Measurements from ENCODE around the gene C6orf62. TPM values are rescaled to one million over a fixed set of nuclear protein-coding genes. Genes with fewer than 3 reads are reported as not detected.

Gene C6orf62
- polyA plus RNA-seq, 3 donors = 45.5 to 78.8 (median 55.4) TPM

DNA sequence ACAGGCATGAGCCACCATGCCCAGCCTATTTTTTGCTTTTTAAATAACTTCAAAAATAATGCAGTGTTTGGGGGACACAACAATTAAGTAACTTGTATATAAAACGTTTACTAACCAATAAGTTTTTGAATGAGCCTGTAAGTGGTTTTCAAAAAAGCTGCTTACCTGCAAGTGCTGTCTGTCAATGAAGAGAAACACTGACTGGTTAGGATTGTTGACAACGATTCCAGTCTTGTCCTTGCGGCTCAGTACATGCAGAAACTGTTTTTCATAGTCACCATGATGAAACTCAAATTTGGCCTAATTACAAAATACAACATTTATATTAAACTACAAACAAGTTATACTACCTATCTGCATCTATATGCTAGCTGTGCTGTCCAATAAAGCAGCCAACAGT lies 10.3 kb downstream of the C6orf62 start:
- Histone ChIP-seq H3K4me2 (replicated peaks; ENCODE audit: extremely low read depth, low read length, poor library complexity, severe bottlenecking) (no peak overlapping the region), H4K20me1 (ENCODE audit: insufficient read depth, low read length) (peaks cover 100% of the 10 kb centered on the region), H3K79me2 (ENCODE audit: insufficient read depth, low read length) (peaks cover 76% of the 10 kb centered on the region), H3K36me3 (replicated peaks in 1 of 2; ENCODE audit: control insufficient read depth in 1 of 2, insufficient read depth in 2 of 2, low read length in 2 of 2) (peaks cover 98 to 100% of the 10 kb centered on the region in 2 donors), H3K27ac (ENCODE audit: low read depth in 1 of 2, low read length in 2 of 2) (peak overlapping the region in 1 of 2 donors; percentile 2), H3K27me3 (ENCODE audit: control insufficient read depth in 2 of 2, insufficient read depth in 2 of 2, low read length in 2 of 2) (no peaks in the 10 kb centered on the region), H3K9ac (ENCODE audit: insufficient read depth, low read length, poor library complexity, severe bottlenecking) (no peak overlapping the region), H3K4me3 (replicated peaks in 1 of 3; ENCODE audit: low read depth in 2 of 3, low read length in 3 of 3) (no peak overlapping the region), H3K9me3 (replicated peaks in 1 of 2; ENCODE audit: control insufficient read depth in 1 of 2, insufficient read depth in 1 of 2, low read length in 2 of 2) (no peaks in the 10 kb centered on the region), H2AFZ (ENCODE audit: insufficient read depth, low read depth, low read length, poor library complexity, severe bottlenecking) (no peak overlapping the region), H3K4me1 (ENCODE audit: control insufficient read depth in 1 of 2, insufficient read depth in 2 of 2, low read length in 2 of 2) (peaks cover under 1 to 6% of the 10 kb centered on the region in 2 donors)
- intact Hi-C loops (cut with micrococcal nuclease) = no loop called here
- TF ChIP-seq, protein P1, sequence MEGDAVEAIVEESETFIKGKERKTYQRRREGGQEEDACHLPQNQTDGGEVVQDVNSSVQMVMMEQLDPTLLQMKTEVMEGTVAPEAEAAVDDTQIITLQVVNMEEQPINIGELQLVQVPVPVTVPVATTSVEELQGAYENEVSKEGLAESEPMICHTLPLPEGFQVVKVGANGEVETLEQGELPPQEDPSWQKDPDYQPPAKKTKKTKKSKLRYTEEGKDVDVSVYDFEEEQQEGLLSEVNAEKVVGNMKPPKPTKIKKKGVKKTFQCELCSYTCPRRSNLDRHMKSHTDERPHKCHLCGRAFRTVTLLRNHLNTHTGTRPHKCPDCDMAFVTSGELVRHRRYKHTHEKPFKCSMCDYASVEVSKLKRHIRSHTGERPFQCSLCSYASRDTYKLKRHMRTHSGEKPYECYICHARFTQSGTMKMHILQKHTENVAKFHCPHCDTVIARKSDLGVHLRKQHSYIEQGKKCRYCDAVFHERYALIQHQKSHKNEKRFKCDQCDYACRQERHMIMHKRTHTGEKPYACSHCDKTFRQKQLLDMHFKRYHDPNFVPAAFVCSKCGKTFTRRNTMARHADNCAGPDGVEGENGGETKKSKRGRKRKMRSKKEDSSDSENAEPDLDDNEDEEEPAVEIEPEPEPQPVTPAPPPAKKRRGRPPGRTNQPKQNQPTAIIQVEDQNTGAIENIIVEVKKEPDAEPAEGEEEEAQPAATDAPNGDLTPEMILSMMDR (IDR thresholded peaks at IDR 0.05) = no peak
- Mint-ChIP-seq H3K4me1 (peaks cover 18% of the 10 kb centered on the region), H3K9me3 (no peaks in the 10 kb centered on the region), H3K4me3 (no peak overlapping the region), H3K36me3 (peaks cover 82 to 90% of the 10 kb centered on the region in 2 donors), H3K27me3 (ENCODE audit: low read depth in 3 of 3) (peaks cover 0 to 3% (median 0%) of the 10 kb centered on the region in 3 donors), H3K27ac (no peak overlapping the region)
- no CpG with 5 or more reads among the region's 3 CpGs for WGBS (ENCODE audit: insufficient coverage)
- no peak for DNase-seq

DNA sequence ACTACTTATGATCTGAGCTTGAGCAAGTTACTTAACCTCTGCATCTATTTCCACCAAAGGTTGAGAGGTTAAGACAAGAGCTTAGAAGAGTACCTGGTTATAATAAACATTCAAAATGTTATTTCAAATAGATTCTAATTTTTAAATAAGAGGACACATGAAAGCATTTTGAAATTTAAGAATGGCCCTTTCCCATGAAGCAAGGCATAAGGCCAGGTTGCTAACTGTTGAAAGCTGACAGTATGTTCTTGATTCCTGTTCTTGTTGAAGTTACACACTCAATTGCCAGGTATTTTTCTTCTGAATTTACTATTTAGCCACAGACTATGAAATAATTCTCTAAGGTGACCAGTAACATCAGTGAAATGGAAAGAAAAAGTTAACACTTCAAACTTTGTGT lies 14.5 kb downstream of the C6orf62 start:
- H3K27me3 ChIP-seq (ENCODE audit: control insufficient read depth in 2 of 2, insufficient read depth in 2 of 2, low read length in 2 of 2) = no peaks in the 10 kb centered on the region
- peaks cover 21% of the 10 kb centered on the region for H3K4me1 Mint-ChIP-seq
- H4K20me1 ChIP-seq (ENCODE audit: insufficient read depth, low read length) = peaks cover 89% of the 10 kb centered on the region
- peaks cover 0 to 2% (median 0%) of the 10 kb centered on the region in 3 donors for H3K27me3 Mint-ChIP-seq (ENCODE audit: low read depth in 3 of 3)
- H3K9me3 Mint-ChIP-seq = no peaks in the 10 kb centered on the region
- no peak overlapping the region for H3K4me3 Mint-ChIP-seq
- intact Hi-C loops (cut with micrococcal nuclease) = no loop called here
- no peak overlapping the region for H3K4me3 ChIP-seq (replicated peaks in 1 of 3; ENCODE audit: low read depth in 2 of 3, low read length in 3 of 3)
- peaks cover 66 to 76% of the 10 kb centered on the region in 2 donors for H3K36me3 Mint-ChIP-seq
- H2AFZ ChIP-seq (ENCODE audit: insufficient read depth, low read depth, low read length, poor library complexity, severe bottlenecking) = no peak overlapping the region
- peaks cover 10 to 18% of the 10 kb centered on the region in 2 donors for H3K4me1 ChIP-seq (ENCODE audit: control insufficient read depth in 1 of 2, insufficient read depth in 2 of 2, low read length in 2 of 2)
- no peak for DNase-seq
- peak overlapping the region in 1 of 7 donors; percentile 41 for H3K27ac Mint-ChIP-seq
- TF ChIP-seq, protein P1 (IDR thresholded peaks at IDR 0.05) = no peak
- peak overlapping the region in 1 of 2 donors; percentile 55 for H3K27ac ChIP-seq (ENCODE audit: low read depth in 1 of 2, low read length in 2 of 2)
- no peak overlapping the region for H3K4me2 ChIP-seq (replicated peaks; ENCODE audit: extremely low read depth, low read length, poor library complexity, severe bottlenecking)
- H3K9ac ChIP-seq (ENCODE audit: insufficient read depth, low read length, poor library complexity, severe bottlenecking) = no peak overlapping the region
- H3K36me3 ChIP-seq (replicated peaks in 1 of 2; ENCODE audit: control insufficient read depth in 1 of 2, insufficient read depth in 2 of 2, low read length in 2 of 2) = peaks cover 70 to 90% of the 10 kb centered on the region in 2 donors
- no peaks in the 10 kb centered on the region for H3K9me3 ChIP-seq (replicated peaks in 1 of 2; ENCODE audit: control insufficient read depth in 1 of 2, insufficient read depth in 1 of 2, low read length in 2 of 2)
- peaks cover 39% of the 10 kb centered on the region for H3K79me2 ChIP-seq (ENCODE audit: insufficient read depth, low read length)
